HCT116 (cell line): ENCODE measurements around the gene TRPM3. TPM values are rescaled to one million over a fixed set of nuclear protein-coding genes. Genes with fewer than 3 reads are reported as not detected.

Experiments
- EZH2 ChIP-seq: fragments of 200-600 bp; sonication (generic); IDR thresholded peaks from 2 replicates; pipeline ENCODE4 v1.6.1; 2017; ENCODE audit warnings: antibody characterized with exemption, mixed run types
- EZH2phosphoT487 ChIP-seq: fragments of 200-600 bp; IDR thresholded peaks from 2 replicates; pipeline ENCODE4 v1.6.1; 2018; ENCODE audit warnings: antibody characterized with exemption, borderline replicate concordance
- JUND ChIP-seq: IDR thresholded peaks from 2 replicates; pipeline ENCODE4 v1.6.1; 2012
- POLR2AphosphoS5 ChIP-seq: IDR thresholded peaks from 2 replicates; pipeline ENCODE4 v1.6.1; 2011; ENCODE audit warnings: mild to moderate bottlenecking, low read depth, low read length, moderate library complexity
- RAD21 ChIP-seq: IDR thresholded peaks from 2 replicates; pipeline ENCODE4 v1.6.1; 2012; ENCODE audit warnings: low read depth, mild to moderate bottlenecking
- TCF7L2 ChIP-seq: IDR thresholded peaks from 2 replicates; pipeline ENCODE4 v1.7.0; 2011; ENCODE audit warnings: borderline replicate concordance, inconsistent platforms; ENCODE audit not compliant: insufficient read depth, insufficient read length; ENCODE audit errors: extremely low read depth
- ZFX ChIP-seq: fragments of 450-650 bp; IDR thresholded peaks from 2 replicates; pipeline ENCODE4 v1.6.1; 2017
- total RNA-seq: library from RNA; stranded (reverse); gene quantifications from one replicate; pipeline ENCODE4 v1.2.1, GENCODE V29; 2021; ENCODE audit not compliant: unreplicated experiment
- TF ChIP-seq, protein P1 (sequence below), 3 experiments: fragments of 200-600 bp in 1 of 3; sonication (generic) in 1 of 3; IDR thresholded peaks in 2 of 3; conservative IDR thresholded peaks in 1 of 3; 2 replicates each; pipeline ENCODE4 v1.5.1; 2012 to 2017; ENCODE audit warnings: low read depth in 2 of 3, low read length in 2 of 3, antibody characterized with exemption in 1 of 3, borderline replicate concordance in 1 of 3, control low read depth in 1 of 3, mild to moderate bottlenecking in 1 of 3, mixed read lengths in 1 of 3, mixed run types in 1 of 3, moderate library complexity in 1 of 3; ENCODE audit not compliant: insufficient read depth in 1 of 3
- TF ChIP-seq, protein P2 (sequence below): IDR thresholded peaks from 2 replicates; pipeline ENCODE4 v1.6.1; 2012; ENCODE audit warnings: low read depth
- TF ChIP-seq, protein P3 (sequence below): IDR thresholded peaks from 2 replicates; pipeline ENCODE4 v1.6.1; 2012

Gene TRPM3
- total RNA-seq, 1 experiment from 2014 or later = not detected

DNA sequence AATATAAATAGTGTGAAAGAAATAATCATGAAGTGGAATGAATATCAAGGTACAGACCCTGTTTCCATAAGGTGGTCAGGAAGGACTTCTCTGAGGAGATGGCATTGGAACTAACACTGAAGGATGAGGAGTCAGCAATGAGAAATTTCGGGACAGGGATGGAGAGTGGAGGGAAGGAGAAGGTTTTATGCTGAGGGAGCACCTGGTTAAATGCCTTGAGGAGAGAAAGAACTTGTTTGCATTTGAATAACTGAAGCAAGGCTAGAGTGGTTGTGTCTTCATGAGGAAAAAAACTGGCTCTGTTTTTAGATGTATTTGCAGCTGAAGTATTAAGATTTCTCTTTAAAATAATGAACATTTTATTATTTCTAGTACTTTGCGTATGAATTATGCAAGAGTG, 180.8 kb downstream of the TRPM3 start (continued):
- TF ChIP-seq, protein P1, sequence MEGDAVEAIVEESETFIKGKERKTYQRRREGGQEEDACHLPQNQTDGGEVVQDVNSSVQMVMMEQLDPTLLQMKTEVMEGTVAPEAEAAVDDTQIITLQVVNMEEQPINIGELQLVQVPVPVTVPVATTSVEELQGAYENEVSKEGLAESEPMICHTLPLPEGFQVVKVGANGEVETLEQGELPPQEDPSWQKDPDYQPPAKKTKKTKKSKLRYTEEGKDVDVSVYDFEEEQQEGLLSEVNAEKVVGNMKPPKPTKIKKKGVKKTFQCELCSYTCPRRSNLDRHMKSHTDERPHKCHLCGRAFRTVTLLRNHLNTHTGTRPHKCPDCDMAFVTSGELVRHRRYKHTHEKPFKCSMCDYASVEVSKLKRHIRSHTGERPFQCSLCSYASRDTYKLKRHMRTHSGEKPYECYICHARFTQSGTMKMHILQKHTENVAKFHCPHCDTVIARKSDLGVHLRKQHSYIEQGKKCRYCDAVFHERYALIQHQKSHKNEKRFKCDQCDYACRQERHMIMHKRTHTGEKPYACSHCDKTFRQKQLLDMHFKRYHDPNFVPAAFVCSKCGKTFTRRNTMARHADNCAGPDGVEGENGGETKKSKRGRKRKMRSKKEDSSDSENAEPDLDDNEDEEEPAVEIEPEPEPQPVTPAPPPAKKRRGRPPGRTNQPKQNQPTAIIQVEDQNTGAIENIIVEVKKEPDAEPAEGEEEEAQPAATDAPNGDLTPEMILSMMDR (IDR thresholded peaks at IDR 0.05 in 2 of 3, conservative IDR thresholded peaks at IDR 0.05 in 1 of 3; ENCODE audit: borderline replicate concordance in 1 of 3, insufficient read depth in 1 of 3, low read depth in 2 of 3, low read length in 2 of 3) = no peak
- TF ChIP-seq TCF7L2 = no peak
- TF ChIP-seq EZH2phosphoT487 = no peak
- TF ChIP-seq, protein P2, sequence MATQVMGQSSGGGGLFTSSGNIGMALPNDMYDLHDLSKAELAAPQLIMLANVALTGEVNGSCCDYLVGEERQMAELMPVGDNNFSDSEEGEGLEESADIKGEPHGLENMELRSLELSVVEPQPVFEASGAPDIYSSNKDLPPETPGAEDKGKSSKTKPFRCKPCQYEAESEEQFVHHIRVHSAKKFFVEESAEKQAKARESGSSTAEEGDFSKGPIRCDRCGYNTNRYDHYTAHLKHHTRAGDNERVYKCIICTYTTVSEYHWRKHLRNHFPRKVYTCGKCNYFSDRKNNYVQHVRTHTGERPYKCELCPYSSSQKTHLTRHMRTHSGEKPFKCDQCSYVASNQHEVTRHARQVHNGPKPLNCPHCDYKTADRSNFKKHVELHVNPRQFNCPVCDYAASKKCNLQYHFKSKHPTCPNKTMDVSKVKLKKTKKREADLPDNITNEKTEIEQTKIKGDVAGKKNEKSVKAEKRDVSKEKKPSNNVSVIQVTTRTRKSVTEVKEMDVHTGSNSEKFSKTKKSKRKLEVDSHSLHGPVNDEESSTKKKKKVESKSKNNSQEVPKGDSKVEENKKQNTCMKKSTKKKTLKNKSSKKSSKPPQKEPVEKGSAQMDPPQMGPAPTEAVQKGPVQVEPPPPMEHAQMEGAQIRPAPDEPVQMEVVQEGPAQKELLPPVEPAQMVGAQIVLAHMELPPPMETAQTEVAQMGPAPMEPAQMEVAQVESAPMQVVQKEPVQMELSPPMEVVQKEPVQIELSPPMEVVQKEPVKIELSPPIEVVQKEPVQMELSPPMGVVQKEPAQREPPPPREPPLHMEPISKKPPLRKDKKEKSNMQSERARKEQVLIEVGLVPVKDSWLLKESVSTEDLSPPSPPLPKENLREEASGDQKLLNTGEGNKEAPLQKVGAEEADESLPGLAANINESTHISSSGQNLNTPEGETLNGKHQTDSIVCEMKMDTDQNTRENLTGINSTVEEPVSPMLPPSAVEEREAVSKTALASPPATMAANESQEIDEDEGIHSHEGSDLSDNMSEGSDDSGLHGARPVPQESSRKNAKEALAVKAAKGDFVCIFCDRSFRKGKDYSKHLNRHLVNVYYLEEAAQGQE = no peak
- TF ChIP-seq POLR2AphosphoS5 = no peak
- no peak for TF ChIP-seq RAD21
- TF ChIP-seq, protein P3, sequence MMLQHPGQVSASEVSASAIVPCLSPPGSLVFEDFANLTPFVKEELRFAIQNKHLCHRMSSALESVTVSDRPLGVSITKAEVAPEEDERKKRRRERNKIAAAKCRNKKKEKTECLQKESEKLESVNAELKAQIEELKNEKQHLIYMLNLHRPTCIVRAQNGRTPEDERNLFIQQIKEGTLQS = no peak
- no peak for TF ChIP-seq ZFX
- TF ChIP-seq EZH2 = no peak
- TF ChIP-seq JUND = no peak
